Kidney (tissue), 14 donors: ENCODE results near the gene UNC13D. TPM values are rescaled to one million over a fixed set of nuclear protein-coding genes. Genes with fewer than 3 reads are reported as not detected.
A peak's percentile ranks its signal among the peaks of the same experiment; 100 is the strongest.
"Not testable (repeated sequence)": the region's sequence is repeated elsewhere in the genome, so short reads cannot be mapped to it uniquely, and the experiment has no call there.

Source experiments
- DNase-seq, 5 donors: peaks; one replicate each; pipeline ENCODE4 v3.0.0-alpha.2; 2013 to 2020
- FAIRE-seq: peaks from 2 replicates; lab custom pipeline; 2012; peaks lifted over from hg19 to GRCh38; lab: Jason Lieb, UNC
- H3K27ac ChIP-seq, 2 donors: one replicate each; pipeline ENCODE4 v1.7.0; 2013; ENCODE audit warnings: low read depth in 2 of 2, low read length in 2 of 2, inconsistent platforms in 1 of 2
- H3K27me3 ChIP-seq: one replicate; pipeline ENCODE4 v1.7.1; 2013; ENCODE audit warnings: low read length, inconsistent platforms; ENCODE audit not compliant: control insufficient read depth, insufficient read depth
- H3K36me3 ChIP-seq, 3 donors: one replicate each; pipeline versions ENCODE4 v1.7.0 to v1.7.1; 2013; ENCODE audit warnings: low read length in 3 of 3, control low read depth in 1 of 3, inconsistent platforms in 1 of 3; ENCODE audit not compliant: insufficient read depth in 3 of 3, control insufficient read depth in 2 of 3
- H3K4me1 ChIP-seq, 3 donors: one replicate each; pipeline versions ENCODE4 v1.7.0 to v1.7.1; 2013; ENCODE audit warnings: low read length in 3 of 3, inconsistent platforms in 1 of 3, low read depth in 1 of 3; ENCODE audit not compliant: control insufficient read depth in 2 of 3, insufficient read depth in 2 of 3
- H3K4me3 ChIP-seq, 3 donors: one replicate each; pipeline versions ENCODE4 v1.7.0 to v1.8.1; 2013; ENCODE audit warnings: low read length in 3 of 3, control low read depth in 1 of 3, inconsistent platforms in 1 of 3
- H3K9ac ChIP-seq, 3 donors: one replicate each; pipeline versions ENCODE4 v1.7.0 to v1.7.1; 2013; ENCODE audit warnings: low read length in 3 of 3, control low read depth in 1 of 3, inconsistent platforms in 1 of 3
- H3K9me3 ChIP-seq, 3 donors: one replicate each; pipeline versions ENCODE4 v1.7.0 to v1.7.1; 2013; ENCODE audit warnings: low read length in 3 of 3, control low read depth in 1 of 3, inconsistent platforms in 1 of 3; ENCODE audit not compliant: control insufficient read depth in 2 of 3, insufficient read depth in 1 of 3
- intact Hi-C: fragments of 100-400 bp; cut with DNase I; formaldehyde crosslinking; loops from one replicate; pipeline ENCODE4 v1.11.1; 2022
- polyA plus RNA-seq: library from polyadenylated mRNA; stranded (reverse); fragments of 350-450 nt; fragmentation: Illumina TruSeq; extraction: RNeasy Lipid Tissue Mini Kit (QIAGEN cat#74804); gene quantifications from one replicate; pipeline ENCODE4 v1.2.3, GENCODE V29; 2014; ENCODE audit warnings: low read depth, low replicate concordance; ENCODE audit not compliant: insufficient read depth
- total RNA-seq: library from RNA; stranded (reverse); fragmentation: NEBNext Ultra II Directional; extraction: Animal tissue kit (Norgen Biotek cat#: 25700); gene quantifications from one replicate; pipeline ENCODE4 v1.2.1, GENCODE V29; 2021
- TF ChIP-seq, protein P1 (sequence below): IDR thresholded peaks from 3 replicates; pipeline ENCODE4 v1.5.1; 2012; ENCODE audit warnings: mild to moderate bottlenecking, moderate library complexity, borderline replicate concordance; ENCODE audit not compliant: insufficient read depth; ENCODE audit errors: extremely low read depth
- donor health status: control.
- donor health status: control.
- donor health status: control.
- donor health status: control.
- donor health status: control.
- donor health status: DM: yes; HTN: yes; CAD: no.
- donor health status: Normal renal cell carcinoma (clear cell type).

UNC13D gene
- total and polyA plus RNA-seq, 2 donors from 2014 or later: 3.8 to 26.1 TPM

DNA sequence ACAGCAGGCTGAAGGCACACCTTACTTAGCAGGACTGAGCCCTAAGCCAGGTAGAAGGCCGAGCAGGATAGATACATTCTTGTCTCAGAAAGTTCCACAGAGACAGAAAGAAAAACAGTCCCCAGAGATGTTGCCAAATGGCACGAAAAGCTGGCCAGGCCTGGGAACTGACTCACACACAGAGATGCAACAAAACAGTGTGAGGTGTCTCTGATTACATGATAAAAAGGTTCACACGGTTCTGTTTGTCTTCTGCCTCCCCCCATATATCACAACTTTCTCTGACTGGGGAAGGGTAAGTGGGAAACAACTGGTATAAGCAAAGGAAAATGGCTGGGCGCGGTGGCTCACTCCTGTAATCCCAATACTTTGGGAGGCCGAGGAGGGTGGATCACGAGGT lies 9.2 kb upstream of the UNC13D start:
- no peaks in the 10 kb centered on the region for H3K9me3 ChIP-seq
- no peaks in the 10 kb centered on the region for H3K27me3 ChIP-seq
- H3K9ac ChIP-seq: peak overlapping the region in 1 of 3 donors; percentile 13
- TF ChIP-seq, protein P1, sequence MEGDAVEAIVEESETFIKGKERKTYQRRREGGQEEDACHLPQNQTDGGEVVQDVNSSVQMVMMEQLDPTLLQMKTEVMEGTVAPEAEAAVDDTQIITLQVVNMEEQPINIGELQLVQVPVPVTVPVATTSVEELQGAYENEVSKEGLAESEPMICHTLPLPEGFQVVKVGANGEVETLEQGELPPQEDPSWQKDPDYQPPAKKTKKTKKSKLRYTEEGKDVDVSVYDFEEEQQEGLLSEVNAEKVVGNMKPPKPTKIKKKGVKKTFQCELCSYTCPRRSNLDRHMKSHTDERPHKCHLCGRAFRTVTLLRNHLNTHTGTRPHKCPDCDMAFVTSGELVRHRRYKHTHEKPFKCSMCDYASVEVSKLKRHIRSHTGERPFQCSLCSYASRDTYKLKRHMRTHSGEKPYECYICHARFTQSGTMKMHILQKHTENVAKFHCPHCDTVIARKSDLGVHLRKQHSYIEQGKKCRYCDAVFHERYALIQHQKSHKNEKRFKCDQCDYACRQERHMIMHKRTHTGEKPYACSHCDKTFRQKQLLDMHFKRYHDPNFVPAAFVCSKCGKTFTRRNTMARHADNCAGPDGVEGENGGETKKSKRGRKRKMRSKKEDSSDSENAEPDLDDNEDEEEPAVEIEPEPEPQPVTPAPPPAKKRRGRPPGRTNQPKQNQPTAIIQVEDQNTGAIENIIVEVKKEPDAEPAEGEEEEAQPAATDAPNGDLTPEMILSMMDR: no peak
- no peak overlapping the region for H3K4me3 ChIP-seq
- H3K36me3 ChIP-seq: peaks cover 3 to 29% (median 18%) of the 10 kb centered on the region in 3 donors
- intact Hi-C loops: no loop called here
- peaks cover 0 to 24% (median 16%) of the 10 kb centered on the region in 3 donors for H3K4me1 ChIP-seq
- FAIRE-seq (no peak), DNase-seq (no peak)
- H3K27ac ChIP-seq: no peak overlapping the region

DNA sequence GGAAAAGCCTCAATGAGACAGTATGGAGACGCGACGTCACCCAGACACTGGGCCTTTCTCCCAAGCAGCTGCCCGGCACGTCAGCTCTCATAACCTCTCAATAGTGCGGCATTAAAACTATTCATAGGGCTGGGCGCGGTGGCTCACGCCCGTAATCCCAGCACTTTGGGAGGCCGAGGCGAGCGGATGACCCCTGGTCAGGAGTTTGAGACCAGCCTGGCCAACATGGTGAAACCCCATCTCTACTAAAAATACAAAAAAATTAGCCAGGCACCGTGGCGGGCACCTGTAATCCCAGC lies 7.4 kb upstream of the UNC13D start:
- H3K9ac ChIP-seq, H3K27me3 ChIP-seq, FAIRE-seq, H3K4me3 ChIP-seq, H3K27ac ChIP-seq, intact Hi-C loops, DNase-seq, H3K9me3 ChIP-seq: not testable (repeated sequence)
- H3K4me1 ChIP-seq: peaks cover 0 to 35% (median 19%) of the 10 kb centered on the region in 3 donors
- H3K36me3 ChIP-seq: peaks cover 6 to 47% (median 34%) of the 10 kb centered on the region in 3 donors

DNA sequence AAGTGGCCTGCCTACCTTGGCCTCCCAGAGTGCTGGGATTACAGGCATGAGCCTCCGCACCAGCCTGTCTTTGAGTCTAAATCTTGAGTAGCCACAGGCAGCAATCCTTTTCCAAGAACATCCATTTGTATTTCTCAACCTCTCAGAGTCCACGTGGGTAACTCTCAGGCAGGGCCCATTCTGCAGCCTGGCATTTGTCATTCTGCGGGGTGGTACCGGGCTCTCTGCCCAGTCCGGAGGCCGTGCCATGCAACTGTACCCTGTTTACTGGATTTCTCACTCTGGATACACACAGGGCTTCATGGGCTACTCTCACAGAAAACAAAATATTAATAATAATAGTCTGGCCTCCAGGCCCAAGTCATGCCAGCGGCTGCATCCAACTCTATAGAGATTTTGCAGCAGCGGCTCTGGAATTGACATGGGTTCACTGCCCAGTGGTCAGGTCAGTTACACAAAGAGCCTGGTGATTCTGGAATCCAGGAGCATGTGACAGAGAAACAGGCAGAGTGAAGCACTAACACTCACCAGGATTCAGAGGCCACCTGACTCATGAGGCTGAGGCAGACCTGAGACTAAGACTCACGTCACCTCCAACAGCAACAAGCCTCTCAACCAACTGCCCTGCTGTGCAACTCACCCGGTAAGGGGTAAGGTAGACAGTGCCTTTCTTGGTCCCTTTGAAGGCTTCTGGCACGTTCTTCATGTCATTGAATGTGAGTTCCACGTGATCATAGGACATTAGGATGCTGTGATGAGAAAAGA lies 6.9 kb upstream of the UNC13D start:
- intact Hi-C loops: no loop called here
- Histone ChIP-seq H3K4me1 (peaks cover 0 to 35% (median 14%) of the 10 kb centered on the region in 3 donors), H3K36me3 (peaks cover 6 to 52% (median 36%) of the 10 kb centered on the region in 3 donors)

DNA sequence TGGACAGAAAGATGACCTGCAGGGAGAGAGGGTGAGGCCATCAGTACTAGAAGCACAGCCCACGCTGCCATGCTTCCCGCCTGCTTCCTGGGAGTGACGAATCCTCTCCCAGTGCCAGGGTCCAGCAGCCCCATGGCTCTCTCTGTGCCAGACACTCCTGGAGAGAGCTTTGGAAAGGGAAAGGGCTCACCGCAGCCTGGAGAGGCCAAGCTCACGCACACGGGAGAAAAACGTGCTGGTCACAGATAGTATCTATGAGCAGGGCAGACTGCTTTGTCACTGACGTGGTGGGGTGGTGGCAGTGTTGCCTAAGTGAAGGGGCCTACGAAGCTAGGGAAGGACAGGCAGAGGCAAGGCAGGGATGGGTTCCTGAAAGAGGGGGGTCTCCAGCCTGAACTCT lies 5.5 kb upstream of the UNC13D start:
- Histone ChIP-seq H3K27me3 (no peaks in the 10 kb centered on the region), H3K4me3 (no peak overlapping the region), H3K9ac (no peak overlapping the region), H3K9me3 (no peaks in the 10 kb centered on the region), H3K4me1 (peaks cover 0 to 46% (median 22%) of the 10 kb centered on the region in 3 donors), H3K36me3 (peaks cover 6 to 53% (median 36%) of the 10 kb centered on the region in 3 donors), H3K27ac (no peak overlapping the region)
- no peak for FAIRE-seq
- TF ChIP-seq, protein P1: no peak
- intact Hi-C loops: no loop called here
- DNase-seq: no peak

More for the DNA sequence above, 6.9 kb upstream of the UNC13D start:
- Histone ChIP-seq H3K27me3 (no peaks in the 10 kb centered on the region), H3K9me3 (no peaks in the 10 kb centered on the region), H3K4me3 (no peak overlapping the region), H3K9ac (no peak overlapping the region), H3K27ac (no peak overlapping the region)
- FAIRE-seq (no peak), DNase-seq (no peak)
- TF ChIP-seq, protein P1: no peak
